SK-N-MC (cell line): Measurements from ENCODE around the gene LMX1A.
A peak's percentile ranks its signal among the peaks of the same experiment; 100 is the strongest.

Experiments
- DNase-seq: peaks from one replicate; pipeline ENCODE4 v3.0.0-alpha.2; 2011; ENCODE audit warnings: low read depth, low spot score
- H3K27ac ChIP-seq: fragments of 200-600 bp; sonication (generic); 2 replicates; pipeline ENCODE4 v1.5.1; 2016; ENCODE audit warnings: mixed run types
- H3K36me3 ChIP-seq: fragments of 200-600 bp; sonication (generic); 2 replicates; pipeline ENCODE4 v1.6.1; 2017; ENCODE audit warnings: antibody characterized with exemption, low read length, mixed read lengths; ENCODE audit not compliant: insufficient read depth
- H3K4me3 ChIP-seq: fragments of 200-600 bp; sonication (generic); 2 replicates; pipeline ENCODE4 v1.5.1; 2016
- H3K9ac ChIP-seq: fragments of 200-600 bp; sonication (generic); 2 replicates; pipeline ENCODE4 v1.8.0; 2017; ENCODE audit warnings: mixed run types, mixed read lengths; ENCODE audit not compliant: insufficient read length
- H3K9me3 ChIP-seq: fragments of 200-600 bp; sonication (generic); 2 replicates; pipeline ENCODE4 v1.6.1; 2017; ENCODE audit warnings: low read depth, mild to moderate bottlenecking, antibody characterized with exemption, low read length, moderate library complexity, mixed read lengths
- EZH2 ChIP-seq: fragments of 200-600 bp; sonication (generic); IDR thresholded peaks from one replicate; pipeline ENCODE4 v1.6.1; 2017; ENCODE audit warnings: antibody characterized with exemption
- FOXP2 ChIP-seq: optimal IDR thresholded peaks from 2 replicates; pipeline ENCODE3; 2011; ENCODE audit warnings: mild to moderate bottlenecking, moderate library complexity; ENCODE audit not compliant: insufficient read depth; ENCODE audit errors: extremely low read length, control extremely low read depth
- POLR2AphosphoS5 ChIP-seq: IDR thresholded peaks from 2 replicates; pipeline ENCODE4 v1.6.1; 2012; ENCODE audit warnings: mild to moderate bottlenecking, low read depth, low read length, borderline replicate concordance

Gene LMX1A

DNA sequence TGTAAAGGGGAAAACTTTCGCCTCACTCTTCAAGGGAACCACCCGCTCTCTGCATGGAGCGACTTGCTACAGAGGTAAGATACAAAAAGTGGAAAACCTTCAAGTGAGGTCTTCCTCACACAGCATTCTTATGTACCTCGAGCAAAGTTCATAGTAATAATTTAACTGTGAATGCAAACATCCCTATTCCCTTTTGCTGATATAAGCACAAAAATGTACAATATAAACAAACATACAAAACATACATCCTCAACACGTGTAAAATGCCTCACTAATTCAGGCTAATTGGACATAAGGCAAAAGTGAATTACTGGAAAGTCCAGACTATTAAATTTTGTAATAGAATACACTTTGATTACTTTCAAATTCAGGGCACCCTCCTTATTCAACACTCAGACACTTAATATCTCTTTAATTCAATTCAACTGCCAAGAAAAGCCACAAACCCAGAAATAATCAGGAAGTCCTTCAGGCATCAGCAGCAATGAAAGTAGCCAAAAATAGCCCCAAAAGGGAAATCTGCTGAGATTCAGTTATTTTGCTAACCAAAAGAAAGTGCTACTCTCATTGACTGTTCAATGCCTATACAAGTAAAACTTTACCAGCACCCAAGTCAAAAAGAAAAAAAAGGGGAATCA is 15.2 kb upstream of the LMX1A start:
- Histone ChIP-seq H3K27ac (peak overlapping the region; percentile 85), H3K36me3 (no peaks in the 10 kb centered on the region), H3K9me3 (peaks cover 5% of the 10 kb centered on the region; the same call in 1 of the 2 replicates), H3K9ac (no peak overlapping the region), H3K4me3 (peak overlapping the region; percentile 65)
- TF ChIP-seq EZH2 (no peak), FOXP2 (no peak), POLR2AphosphoS5 (peak; percentile 63; the same call in 1 of the 2 replicates)
- peak; percentile 86 for DNase-seq

DNA sequence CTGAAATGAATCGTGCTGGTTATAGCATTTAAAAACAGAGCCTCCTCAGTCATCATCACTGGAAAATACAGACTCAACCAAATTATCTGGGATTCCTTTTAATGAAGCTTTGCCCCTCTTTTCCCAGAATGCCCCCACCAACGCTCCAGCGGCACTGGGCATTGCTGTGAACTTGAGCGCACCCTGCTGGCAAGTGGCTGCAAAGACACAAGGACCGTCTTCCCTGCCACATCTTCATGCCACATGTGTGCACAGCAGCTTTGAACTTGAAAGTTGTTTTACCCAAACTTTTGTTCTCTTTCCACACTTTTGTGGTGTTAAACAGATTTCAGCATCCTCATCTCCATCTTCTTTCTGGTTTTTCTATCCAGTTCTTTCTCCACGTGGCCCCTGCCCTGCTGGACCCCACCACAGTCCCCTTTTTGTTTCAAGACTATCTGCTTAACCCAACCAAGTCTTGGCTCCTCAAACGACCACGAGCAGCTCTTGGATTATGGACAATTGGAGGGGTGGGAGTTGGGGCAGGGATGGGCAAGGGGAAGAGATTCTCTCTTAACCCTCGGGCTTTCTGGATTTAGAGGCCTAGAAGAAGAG is 12.8 kb upstream of the LMX1A start:
- no peak for DNase-seq
- Histone ChIP-seq H3K9ac (no peak overlapping the region), H3K27ac (no peak overlapping the region), H3K4me3 (no peak overlapping the region), H3K36me3 (no peaks in the 10 kb centered on the region), H3K9me3 (peaks cover 5% of the 10 kb centered on the region; the same call in 1 of the 2 replicates)
- TF ChIP-seq FOXP2, result no peak
- no peak for TF ChIP-seq EZH2
- TF ChIP-seq POLR2AphosphoS5, result no peak

DNA sequence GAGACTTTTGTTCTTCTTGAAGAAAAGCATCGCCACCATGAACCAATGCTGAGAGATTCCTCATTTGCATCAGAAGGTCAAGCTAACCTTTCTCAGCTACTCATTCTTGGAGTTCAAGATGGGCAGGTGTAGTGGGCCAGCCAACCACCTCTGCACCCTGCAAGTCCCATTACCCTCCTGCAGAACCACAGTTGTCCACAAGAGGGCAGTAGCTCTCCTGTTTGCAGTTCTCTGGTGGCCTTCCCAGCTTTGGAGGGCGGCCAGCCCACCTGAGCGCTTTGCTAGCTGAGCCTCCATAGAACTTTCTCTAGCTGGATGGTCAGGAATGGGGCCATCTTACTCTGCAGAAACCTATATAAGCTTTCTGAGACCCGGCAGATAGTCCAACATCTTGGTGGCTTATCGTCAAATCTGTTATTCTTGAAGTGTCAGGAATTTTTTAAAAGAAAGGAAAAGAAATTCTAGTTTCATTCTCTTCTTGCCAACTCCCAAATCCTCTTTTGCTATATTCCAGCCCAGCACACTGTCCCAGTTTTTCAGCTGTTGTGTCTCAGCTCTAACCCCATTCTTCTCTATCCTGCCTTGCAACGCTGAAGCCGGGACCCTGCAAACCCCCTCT is 11.0 kb upstream of the LMX1A start:
- no peak overlapping the region for H3K9ac ChIP-seq
- peak; percentile 52 for DNase-seq
- H3K27ac ChIP-seq, result no peak overlapping the region
- no peaks in the 10 kb centered on the region for H3K36me3 ChIP-seq
- TF ChIP-seq FOXP2, result no peak
- no peak for TF ChIP-seq EZH2
- no peak for TF ChIP-seq POLR2AphosphoS5
- H3K9me3 ChIP-seq, result peaks cover 5% of the 10 kb centered on the region; the same call in 1 of the 2 replicates
- no peak overlapping the region for H3K4me3 ChIP-seq

DNA sequence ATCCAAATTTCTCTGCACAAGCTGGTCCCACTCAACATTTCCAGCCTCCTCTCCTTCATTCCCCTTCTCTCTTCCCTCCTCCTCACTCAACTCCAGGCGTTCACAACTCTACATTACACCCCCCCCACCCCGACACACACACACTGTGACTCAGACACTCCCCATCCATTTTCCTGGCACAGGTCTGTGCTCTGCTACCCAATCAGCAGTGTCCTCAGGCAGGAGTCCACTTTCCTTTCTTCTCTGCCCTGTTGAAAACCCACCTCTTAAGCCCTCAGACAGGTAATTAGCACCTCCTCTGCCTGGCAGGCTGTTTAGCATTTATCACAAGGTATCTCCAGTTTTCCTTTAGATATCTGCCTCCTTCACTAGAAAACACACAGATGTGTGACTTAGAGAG is 8.8 kb upstream of the LMX1A start:
- no peak overlapping the region for H3K4me3 ChIP-seq
- peaks cover 5% of the 10 kb centered on the region; the same call in 1 of the 2 replicates for H3K9me3 ChIP-seq
- no peak for TF ChIP-seq EZH2
- no peak for TF ChIP-seq FOXP2
- no peak for TF ChIP-seq POLR2AphosphoS5
- DNase-seq, result no peak
- H3K36me3 ChIP-seq, result no peaks in the 10 kb centered on the region
- no peak overlapping the region for H3K9ac ChIP-seq
- no peak overlapping the region for H3K27ac ChIP-seq

DNA sequence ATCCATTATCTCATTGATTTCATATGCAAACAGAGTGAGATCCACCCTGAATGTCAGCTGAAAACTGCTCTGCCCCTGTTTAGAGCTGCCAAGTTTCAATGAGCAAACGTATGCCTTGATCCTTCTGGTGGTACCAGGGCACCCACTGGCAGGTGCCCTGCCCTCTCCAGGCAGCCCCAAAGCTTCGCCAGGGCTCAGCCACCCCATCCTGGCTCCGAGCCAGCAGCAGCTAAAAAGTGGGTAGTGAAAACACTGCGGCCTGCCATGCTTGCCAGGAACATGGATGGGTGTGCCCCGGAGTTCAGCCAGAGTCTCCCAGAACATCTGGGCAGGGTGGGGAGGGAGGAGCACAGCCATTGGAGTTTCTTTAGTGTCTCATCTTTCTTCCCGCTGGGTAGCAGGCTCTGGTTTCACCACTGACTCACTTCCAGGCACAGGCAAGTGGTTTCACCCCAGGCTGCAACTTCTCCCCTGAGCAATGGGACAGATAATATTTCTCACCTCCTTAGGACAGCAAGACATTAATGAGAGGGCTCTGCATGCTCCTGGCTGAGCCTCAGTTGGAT is 8.1 kb upstream of the LMX1A start:
- no peak overlapping the region for H3K4me3 ChIP-seq
- H3K36me3 ChIP-seq, result no peaks in the 10 kb centered on the region
- TF ChIP-seq POLR2AphosphoS5 (no peak), EZH2 (no peak), FOXP2 (no peak)
- DNase-seq, result no peak
- no peak overlapping the region for H3K27ac ChIP-seq
- peaks cover under 1% of the 10 kb centered on the region; the same call in 1 of the 2 replicates for H3K9me3 ChIP-seq
- H3K9ac ChIP-seq, result no peak overlapping the region

DNA sequence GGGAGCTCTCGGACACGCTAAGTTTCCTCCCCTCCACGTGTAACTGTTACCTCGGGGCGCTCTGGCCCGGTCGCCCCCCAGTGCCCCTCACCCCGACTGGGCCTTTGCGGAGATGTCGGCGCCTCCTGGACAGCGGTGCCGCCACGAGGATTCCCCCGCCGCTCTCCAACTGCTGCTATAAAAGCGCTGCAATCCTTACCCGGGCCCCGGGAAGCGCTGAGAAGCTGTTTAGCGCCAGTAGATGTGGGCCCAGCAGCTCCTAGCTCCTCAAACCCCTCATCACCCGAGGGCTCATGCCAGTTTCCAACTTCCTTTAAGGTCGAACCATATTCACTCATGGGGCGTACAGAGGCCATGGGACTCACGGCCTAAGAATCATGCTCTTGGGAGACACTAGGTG is 361 bp upstream of the LMX1A start:
- no peak overlapping the region for H3K9ac ChIP-seq
- H3K4me3 ChIP-seq, result no peak overlapping the region
- no peak for DNase-seq
- H3K36me3 ChIP-seq, result no peaks in the 10 kb centered on the region
- TF ChIP-seq POLR2AphosphoS5 (no peak), EZH2 (no peak), FOXP2 (no peak)
- H3K9me3 ChIP-seq, result no peaks in the 10 kb centered on the region
- no peak overlapping the region for H3K27ac ChIP-seq

DNA sequence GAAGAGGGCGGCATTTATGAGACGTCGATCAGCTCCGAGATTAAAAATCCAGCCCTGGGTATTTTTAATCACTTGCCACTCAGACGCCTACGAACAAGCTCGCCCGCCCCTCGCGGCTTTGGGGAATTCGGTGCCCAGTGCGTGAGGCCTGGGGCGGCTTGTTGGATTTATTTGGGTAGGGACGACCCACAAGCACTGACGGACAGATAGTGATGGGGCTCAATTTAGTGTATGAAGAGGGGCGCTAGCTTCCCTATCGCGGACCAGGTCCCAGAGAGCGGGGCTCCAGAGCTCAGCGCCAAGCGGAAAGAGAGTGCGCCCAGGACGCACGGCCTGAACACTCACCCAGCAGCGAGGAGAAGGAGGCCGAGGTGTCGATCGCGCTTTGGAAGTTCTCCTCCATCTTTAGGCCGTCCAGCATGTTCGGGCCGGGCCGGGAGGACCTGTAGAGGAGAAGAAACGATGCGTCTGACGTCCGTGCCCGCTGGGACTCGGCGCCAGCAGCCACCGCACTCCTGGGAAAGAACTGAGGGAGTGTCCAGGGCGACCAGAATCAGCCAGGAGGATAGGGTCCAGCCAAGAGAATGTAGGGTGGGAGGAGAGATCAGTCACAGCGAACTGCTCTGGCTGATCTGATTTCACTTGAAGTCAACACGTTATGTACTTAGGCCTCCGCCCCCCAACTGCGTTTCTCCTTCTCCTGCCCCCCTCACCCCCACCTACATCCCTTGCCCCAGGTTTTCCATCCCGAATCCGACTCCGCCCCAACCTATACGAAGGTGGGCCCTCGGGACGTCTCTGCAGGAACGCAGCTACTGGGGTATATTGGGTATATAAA is 1.2 kb downstream of the LMX1A start:
- no peak for DNase-seq
- no peaks in the 10 kb centered on the region for H3K9me3 ChIP-seq
- H3K4me3 ChIP-seq, result no peak overlapping the region
- no peak overlapping the region for H3K27ac ChIP-seq
- no peak for TF ChIP-seq EZH2
- no peak for TF ChIP-seq POLR2AphosphoS5
- TF ChIP-seq FOXP2, result no peak
- H3K36me3 ChIP-seq, result no peaks in the 10 kb centered on the region
- no peak overlapping the region for H3K9ac ChIP-seq
